Adrenal gland (tissue), 5 donors: ENCODE data around the gene CENPP.

ENCODE experiments used
- CTCF ChIP-seq, 6 experiments: fragments of 450-650 bp in 4 of 6; fragments of 200-600 bp in 2 of 6; sonication (generic) in 1 of 6; IDR thresholded peaks; 1 replicate in 5 of 6; 2 replicates in 1 of 6; pipeline versions ENCODE4 v1.5.1 to v1.8.0; 2016 to 2021; ENCODE audit warnings: antibody characterized with exemption in 6 of 6, mild to moderate bottlenecking in 2 of 6, moderate library complexity in 1 of 6
- POLR2A ChIP-seq, 2 donors: fragments of 450-650 bp; IDR thresholded peaks; one replicate each; pipeline ENCODE4 v1.6.1; 2017; ENCODE audit warnings: antibody characterized with exemption in 2 of 2, mild to moderate bottlenecking in 2 of 2, moderate library complexity in 1 of 2
- donor health status: DM: no; HTN: no; CAD: no.

GRCh38 chr9:92455217-92455616 is 129.5 kb downstream of the CENPP start:
- no peak for TF ChIP-seq CTCF (IDR thresholded peaks at IDR 0.05)
- no peak for TF ChIP-seq POLR2A (IDR thresholded peaks at IDR 0.05)
